WI38 (cell line): ENCODE data around the gene PLEKHO2.

Experiments used
- H3K4me3 ChIP-seq: 2 replicates; pipeline ENCODE4 v1.5.1; 2011; ENCODE audit warnings: low read depth, mild to moderate bottlenecking, control low read depth, low read length
- CTCF ChIP-seq: IDR thresholded peaks from 2 replicates; pipeline ENCODE4 v1.5.1; 2012; ENCODE audit warnings: low read depth, mild to moderate bottlenecking, control low read depth, low read length

The PLEKHO2 gene

GRCh38 chr15:64845183-64845611, 3.5 kb downstream of the PLEKHO2 start:
- TF ChIP-seq CTCF = no peak
- H3K4me3 ChIP-seq = peak overlapping the region; percentile 98

- peak overlapping the region; percentile 98; the same call in 1 of the 2 replicates for H3K4me3 ChIP-seq
- TF ChIP-seq CTCF = no peak
Observed at GRCh38 chr15:64845831-64846595, 4.3 kb downstream of the PLEKHO2 start.

- no peak overlapping the region for H3K4me3 ChIP-seq
- no peak for TF ChIP-seq CTCF
Observed at GRCh38 chr15:64847016-64847415, 5.3 kb downstream of the PLEKHO2 start.

- H3K4me3 ChIP-seq = no peak overlapping the region
- no peak for TF ChIP-seq CTCF
Observed at GRCh38 chr15:64847448-64847847, 5.7 kb downstream of the PLEKHO2 start.

GRCh38 chr15:64847876-64848716, 6.4 kb downstream of the PLEKHO2 start:
- H3K4me3 ChIP-seq = no peak overlapping the region
- no peak for TF ChIP-seq CTCF

GRCh38 chr15:64850778-64851502, 9.2 kb downstream of the PLEKHO2 start:
- no peak for TF ChIP-seq CTCF
- no peak overlapping the region for H3K4me3 ChIP-seq
